ENCODE results near the gene DTNB. TPM values are rescaled to one million over a fixed set of nuclear protein-coding genes. Genes with fewer than 3 reads are reported as not detected.

The DTNB gene
- total and polyA plus RNA-seq, 2 donors (not counting 3 experiments of a cell fraction or from before 2014, with no cell fraction given) = 11.5 to 17.0 TPM

GRCh38 chr2:25651782-25652455 is 21.5 kb downstream of the DTNB start:
- Histone ChIP-seq H3K79me2 (ENCODE audit: control insufficient read depth, insufficient read depth, low read length) (no peaks in the 10 kb centered on the region), H3K4me3 (replicated peaks in 1 of 3; ENCODE audit: insufficient read depth in 1 of 3, low read depth in 1 of 3, low read length in 3 of 3) (no peak overlapping the region), H3K9me3 (replicated peaks; ENCODE audit: control insufficient read depth, insufficient read depth, low read length) (no peaks in the 10 kb centered on the region), H3K27ac (ENCODE audit: insufficient read depth, low read depth, low read length) (peak overlapping the region; percentile 87), H3K36me3 (ENCODE audit: control insufficient read depth in 2 of 2, extremely low read depth in 1 of 2, insufficient read depth in 2 of 2, low read length in 2 of 2) (no peaks in the 10 kb centered on the region), H2AFZ (ENCODE audit: low read depth, low read length) (no peak overlapping the region), H3K4me1 (ENCODE audit: control insufficient read depth, extremely low read depth, insufficient read depth, low read length) (peaks cover 21% of the 10 kb centered on the region), H3K27me3 (ENCODE audit: control insufficient read depth in 2 of 2, insufficient read depth in 2 of 2, low read length in 2 of 2) (no peaks in the 10 kb centered on the region), H3K4me2 (ENCODE audit: insufficient read depth, low read length) (peak overlapping the region; percentile 42), H3K9ac (replicated peaks; ENCODE audit: extremely low read depth, insufficient read depth, low read length) (peak overlapping the region; percentile 53), H3K9me1 (replicated peaks; ENCODE audit: control insufficient read depth, extremely low read depth, insufficient read depth, low read length) (no peaks in the 10 kb centered on the region), H4K20me1 (replicated peaks; ENCODE audit: control insufficient read depth, extremely low read depth, insufficient read depth, low read length) (no peaks in the 10 kb centered on the region)
- intact Hi-C loops (cut with micrococcal nuclease) (loop anchor here (1.0 kb wide), 2 partner anchors 11 to 34 kb away; no protein-coding TSS in a partner anchor), dilution Hi-C loops (cut with MboI; ENCODE audit: extremely low pct_ligation_motif_present, low sequenced_read_pairs) (no loop called here)
- no TSS peak for BruUV-seq (replicated peaks)
- peak; percentile 23 for DNase-seq (ENCODE audit: low read depth, low spot score)
- peak; percentile 42 for FAIRE-seq
- ChIA-PET POLR2A (interaction anchor here (0.6 to 1.8 kb wide), 2 partner anchors 34 to 363 kb away, joined by 3 to 4 read pairs; no protein-coding TSS in a partner anchor), CTCF (interaction anchor here (0.6 to 3.3 kb wide), 11 partner anchors 10 to 290 kb away, joined by 3 to 29 read pairs (median 3); no protein-coding TSS in a partner anchor)
- no peak for TF ChIP-seq MYC (IDR thresholded peaks at IDR 0.05; ENCODE audit: low read depth, low read length)
- no peak for TF ChIP-seq FOS (IDR thresholded peaks at IDR 0.05; ENCODE audit: borderline replicate concordance, insufficient read depth, low read length)
- no peak for TF ChIP-seq EZH2 (IDR thresholded peaks at IDR 0.05; ENCODE audit: borderline replicate concordance, low read depth, low read length, severe bottlenecking)
- TF ChIP-seq CTCF (IDR thresholded peaks at IDR 0.05; ENCODE audit: extremely low read depth in 1 of 2, insufficient read depth in 1 of 2, low read depth in 1 of 2, low read length in 2 of 2) = no peak
- TF ChIP-seq MAX (IDR thresholded peaks at IDR 0.05; ENCODE audit: insufficient read depth, insufficient read length) = no peak
- TF ChIP-seq JUN (IDR thresholded peaks at IDR 0.05; ENCODE audit: borderline replicate concordance, insufficient read depth, insufficient read length, low read depth) = no peak
- no peak for TF ChIP-seq GATA2 (IDR thresholded peaks at IDR 0.05; ENCODE audit: insufficient read depth, insufficient read length, low read depth, low read length)
- TF ChIP-seq POLR2AphosphoS5 (IDR thresholded peaks at IDR 0.05; ENCODE audit: insufficient read depth, low read depth, low read length) = no peak
- TF ChIP-seq POLR2A (IDR thresholded peaks at IDR 0.05; ENCODE audit: low read depth, low read length) = no peak
